ENCODE data around the gene ANGEL2.
"Not testable (repeated sequence)": the region's sequence is repeated elsewhere in the genome, so short reads cannot be mapped to it uniquely, and the experiment has no call there.

The ANGEL2 gene

GRCh38 chr1:212975111-212975918 is 40.4 kb downstream of the ANGEL2 start:
- no peak for DNase-seq (ENCODE audit: low read depth)

- no peak for DNase-seq (ENCODE audit: low read depth)
These were observed 41.0 kb downstream of the ANGEL2 start for GRCh38 chr1:212974711-212975110.

GRCh38 chr1:212973899-212974298 is 41.8 kb downstream of the ANGEL2 start:
- DNase-seq (ENCODE audit: low read depth) = no peak

GRCh38 chr1:212973426-212973825 is 42.2 kb downstream of the ANGEL2 start:
- no peak for DNase-seq (ENCODE audit: low read depth)

- no peak for DNase-seq (ENCODE audit: low read depth)
These were observed 44.4 kb downstream of the ANGEL2 start for GRCh38 chr1:212971312-212971711.

- DNase-seq (ENCODE audit: low read depth) = no peak
These were observed 45.6 kb downstream of the ANGEL2 start for GRCh38 chr1:212970085-212970484.

- no peak for DNase-seq (ENCODE audit: low read depth)
These were observed 47.3 kb downstream of the ANGEL2 start for GRCh38 chr1:212968368-212968863.

- no peak for DNase-seq (ENCODE audit: low read depth)
These were observed 47.9 kb downstream of the ANGEL2 start for GRCh38 chr1:212967801-212968200.

- no peak for DNase-seq (ENCODE audit: low read depth)
These were observed 49.1 kb downstream of the ANGEL2 start for GRCh38 chr1:212966616-212967015.

GRCh38 chr1:212964993-212965392 is 50.7 kb downstream of the ANGEL2 start:
- not testable (repeated sequence) for DNase-seq (ENCODE audit: low read depth)

GRCh38 chr1:212964102-212964501 is 51.6 kb downstream of the ANGEL2 start:
- DNase-seq (ENCODE audit: low read depth) = no peak

GRCh38 chr1:212962509-212962908 is 53.2 kb downstream of the ANGEL2 start:
- no peak for DNase-seq (ENCODE audit: low read depth)

GRCh38 chr1:212960932-212961331 is 54.7 kb downstream of the ANGEL2 start:
- DNase-seq (ENCODE audit: low read depth) = no peak

- DNase-seq (ENCODE audit: low read depth) = no peak
These were observed 56.1 kb downstream of the ANGEL2 start for GRCh38 chr1:212959266-212960220.

- no peak for DNase-seq (ENCODE audit: low read depth)
These were observed 57.5 kb downstream of the ANGEL2 start for GRCh38 chr1:212958175-212958574.

GRCh38 chr1:212957546-212957945 is 58.1 kb downstream of the ANGEL2 start:
- DNase-seq (ENCODE audit: low read depth) = no peak

- DNase-seq (ENCODE audit: low read depth) = no peak
These were observed 59.6 kb downstream of the ANGEL2 start for GRCh38 chr1:212955961-212956620.

GRCh38 chr1:212955098-212955497 is 60.6 kb downstream of the ANGEL2 start:
- DNase-seq (ENCODE audit: low read depth) = no peak

GRCh38 chr1:212954514-212954913 is 61.2 kb downstream of the ANGEL2 start:
- no peak for DNase-seq (ENCODE audit: low read depth)

GRCh38 chr1:212953321-212953720 is 62.3 kb downstream of the ANGEL2 start:
- no peak for DNase-seq (ENCODE audit: low read depth)

- no peak for DNase-seq (ENCODE audit: low read depth)
These were observed 63.1 kb downstream of the ANGEL2 start for GRCh38 chr1:212952641-212952976.

- DNase-seq (ENCODE audit: low read depth) = no peak
These were observed 63.6 kb downstream of the ANGEL2 start for GRCh38 chr1:212951947-212952640.

Data from activated gamma-delta T cell treated with anti-CD3 and anti-CD28 coated beads, Interleukin-2, amount 50 U/mL, for 16 hours (primary cell).